B cell (primary cell): ENCODE data around the gene DNAJB1. TPM values are rescaled to one million over a fixed set of nuclear protein-coding genes. Genes with fewer than 3 reads are reported as not detected.

Experiments used
- ATAC-seq: fragments of 200-7000 bp; cut with Tn5 transposase; one replicate; pipeline ENCODE4 v1.10.0; 2021; ENCODE audit warnings: low read depth, mild to moderate bottlenecking, moderate number of reproducible peaks, moderate library complexity
- CTCF ChIA-PET: fragments of 350-600 bp; sonication (Branson Sonifier 250); formaldehyde crosslinking; loops from one replicate; lab custom pipeline; 2021; ENCODE audit warnings: antibody characterized with exemption, inconsistent platforms; lab: Charles Lee
- POLR2A ChIA-PET: fragments of 350-600 bp; sonication (Branson Sonifier 250); formaldehyde crosslinking; loops from one replicate; lab custom pipeline; 2021; ENCODE audit warnings: antibody characterized with exemption; lab: Charles Lee
- DNase-seq: peaks from one replicate; pipeline ENCODE4 v3.0.0; 2013
- H2AFZ ChIP-seq: 2 replicates; pipeline ENCODE4 v1.6.1; 2012; ENCODE audit warnings: mild to moderate bottlenecking, low read depth, low read length; ENCODE audit not compliant: insufficient read depth, poor library complexity, severe bottlenecking
- H3K27ac ChIP-seq, 2 donors: 1 replicate in 1 of 2; 2 replicates in 1 of 2; pipeline ENCODE4 v1.5.1; 2012 to 2013; ENCODE audit warnings: low read length in 2 of 2, mild to moderate bottlenecking in 2 of 2, moderate library complexity in 1 of 2
- H3K27me3 ChIP-seq, 4 experiments: fragments of 200-600 bp in 1 of 4; sonication (generic) in 1 of 4; replicated peaks in 1 of 4; 1 replicate in 2 of 4; 2 replicates in 2 of 4; pipeline versions ENCODE4 v1.6.1 to v1.7.0; 2013 to 2016; ENCODE audit warnings: low read length in 3 of 4, mild to moderate bottlenecking in 2 of 4, mixed read lengths in 1 of 4, moderate library complexity in 1 of 4; ENCODE audit not compliant: insufficient read depth in 4 of 4, control insufficient read depth in 3 of 4; ENCODE audit errors: control extremely low read depth in 1 of 4
- H3K36me3 ChIP-seq, 2 experiments: replicated peaks in 1 of 2; 1 replicate in 1 of 2; 2 replicates in 1 of 2; pipeline versions ENCODE4 v1.6.1 to v1.7.1; 2013; ENCODE audit warnings: low read length in 1 of 2; ENCODE audit not compliant: insufficient read depth in 2 of 2, control insufficient read depth in 1 of 2; ENCODE audit errors: control extremely low read depth in 1 of 2, extremely low read depth in 1 of 2
- H3K4me1 ChIP-seq, 2 donors: fragments of 200-600 bp in 1 of 2; sonication (generic) in 1 of 2; 1 replicate in 1 of 2; 2 replicates in 1 of 2; pipeline versions ENCODE4 v1.5.1 to v1.6.1; 2013 to 2017; ENCODE audit warnings: low read length in 2 of 2; ENCODE audit not compliant: control insufficient read depth in 2 of 2, insufficient read depth in 2 of 2
- H3K4me2 ChIP-seq: replicated peaks from 2 replicates; pipeline ENCODE3; 2012; ENCODE audit warnings: mild to moderate bottlenecking, low read depth, low read length; ENCODE audit not compliant: poor library complexity, severe bottlenecking
- H3K4me3 ChIP-seq, 5 experiments: fragments of 200-600 bp in 1 of 5; sonication (generic) in 1 of 5; 1 replicate in 3 of 5; 2 replicates in 2 of 5; pipeline versions ENCODE4 v1.5.1 to v1.7.0; 2011 to 2016; ENCODE audit warnings: low read length in 4 of 5, mild to moderate bottlenecking in 4 of 5, low read depth in 2 of 5, control low read depth in 1 of 5, moderate library complexity in 1 of 5; ENCODE audit not compliant: insufficient read depth in 1 of 5; ENCODE audit errors: control extremely low read depth in 1 of 5, extremely low read depth in 1 of 5
- H3K79me2 ChIP-seq: fragments of 200-600 bp; sonication (generic); one replicate; pipeline ENCODE4 v1.6.0; 2016; ENCODE audit warnings: low read length; ENCODE audit not compliant: control insufficient read depth, insufficient read depth
- H3K9ac ChIP-seq: fragments of 200-600 bp; sonication (generic); 2 replicates; pipeline ENCODE4 v1.6.1; 2017; ENCODE audit warnings: mild to moderate bottlenecking, low read length, moderate library complexity
- H3K9me3 ChIP-seq, 3 donors: one replicate each; pipeline versions ENCODE4 v1.6.1 to v1.7.1; 2013; ENCODE audit warnings: low read length in 2 of 3; ENCODE audit not compliant: control insufficient read depth in 2 of 3, insufficient read depth in 1 of 3; ENCODE audit errors: control extremely low read depth in 1 of 3
- H4K20me1 ChIP-seq: 2 replicates; pipeline ENCODE4 v1.6.0; 2012; ENCODE audit warnings: mild to moderate bottlenecking, low read length; ENCODE audit not compliant: insufficient read depth, control insufficient read depth, poor library complexity, severe bottlenecking
- H3K27ac Mint-ChIP-seq: one replicate; pipeline ENCODE4 v1.8.0; 2021; ENCODE audit warnings: mixed read lengths
- H3K27me3 Mint-ChIP-seq: one replicate; pipeline ENCODE4 v1.8.0; 2021; ENCODE audit warnings: mixed read lengths
- H3K4me1 Mint-ChIP-seq: one replicate; pipeline ENCODE4 v1.8.0; 2021; ENCODE audit warnings: mixed read lengths
- H3K4me3 Mint-ChIP-seq: one replicate; pipeline ENCODE4 v1.8.0; 2021; ENCODE audit warnings: mixed read lengths
- H3K9me3 Mint-ChIP-seq: one replicate; pipeline ENCODE4 v1.8.0; 2022; ENCODE audit warnings: mixed read lengths; ENCODE audit not compliant: insufficient read depth
- CTCF ChIP-seq: fragments of 200-600 bp; IDR thresholded peaks from one replicate; pipeline ENCODE4 v1.8.0; 2022; ENCODE audit warnings: antibody characterized with exemption, mild to moderate bottlenecking
- EZH2 ChIP-seq: IDR thresholded peaks from 2 replicates; pipeline ENCODE4 v1.6.1; 2012; ENCODE audit warnings: borderline replicate concordance, low read depth, mild to moderate bottlenecking, moderate library complexity, low read length; ENCODE audit not compliant: insufficient read depth, poor library complexity, severe bottlenecking
- WGBS: methylation state at CpG from one replicate; pipeline ENCODE4 v1.1.5; 2013; ENCODE audit warnings: missing lambda C conversion rate; ENCODE audit not compliant: insufficient coverage; 5-methylcytosine and 5-hydroxymethylcytosine counted together
- intact Hi-C: fragments of 100-400 bp; cut with micrococcal nuclease; formaldehyde crosslinking; loops from one replicate; pipeline ENCODE4 v1.10.0; 2022
- polyA plus RNA-seq: library from polyadenylated mRNA; depleted of rRNA; stranded (reverse); fragments of >200 nt; gene quantifications from 2 replicates; pipeline ENCODE4 v1.2.3, GENCODE V29; 2012
- total RNA-seq, 2 donors: library from RNA; stranded (reverse); fragments of 120-200 nt in 1 of 2; gene quantifications; 1 replicate in 1 of 2; 2 replicates in 1 of 2; pipeline versions ENCODE4 v1.2.3 to v1.2.4, GENCODE V29; 2013 to 2022

The DNAJB1 gene
- total and polyA plus RNA-seq, 2 donors (not counting 1 experiment from before 2014, with no cell fraction given) = 72.8 to 194 TPM

- Histone ChIP-seq H3K36me3 (peaks cover 0 to 40% of the 10 kb centered on the region in 2 experiments), H4K20me1 (peaks cover 8% of the 10 kb centered on the region), H3K4me2 (no peak overlapping the region), H3K27ac (no peak overlapping the region), H3K9ac (no peak overlapping the region), H3K27me3 (peaks cover 0 to 21% (median 11%) of the 10 kb centered on the region in 4 experiments), H2AFZ (no peak overlapping the region), H3K9me3 (peaks cover 0 to 6% (median 0%) of the 10 kb centered on the region in 3 donors), H3K4me3 (no peak overlapping the region), H3K79me2 (no peaks in the 10 kb centered on the region), H3K4me1 (peaks cover 20 to 26% of the 10 kb centered on the region in 2 donors)
- TF ChIP-seq EZH2 (no peak), CTCF (no peak)
- H3K4me3 Mint-ChIP-seq = no peak overlapping the region
- ChIA-PET CTCF (interaction anchor here (0.6 to 1.1 kb wide), 2 partner anchors 123 to 293 kb away, joined by 3 read pairs; no protein-coding TSS in a partner anchor), POLR2A (no interaction called here)
- 94% methylated on average over 21 of the region's 32 CpGs for WGBS
- intact Hi-C loops = no loop called here
- H3K9me3 Mint-ChIP-seq = no peaks in the 10 kb centered on the region
- peaks cover 15% of the 10 kb centered on the region for H3K27me3 Mint-ChIP-seq
- DNase-seq (no peak), ATAC-seq (no peak)
- H3K4me1 Mint-ChIP-seq = peaks cover 19% of the 10 kb centered on the region
- no peak overlapping the region for H3K27ac Mint-ChIP-seq
Measured at GRCh38 chr19:14470031-14470876, 47.9 kb downstream of the DNAJB1 start.

GRCh38 chr19:14467816-14468215 is 50.4 kb downstream of the DNAJB1 start:
- Mint-ChIP-seq H3K27me3 (peaks cover 3% of the 10 kb centered on the region), H3K4me1 (peaks cover 8% of the 10 kb centered on the region), H3K27ac (peak overlapping the region; percentile 37), H3K9me3 (no peaks in the 10 kb centered on the region), H3K4me3 (no peak overlapping the region)
- ChIA-PET CTCF (interaction anchor here (0.7 to 1.8 kb wide), 6 partner anchors 9 to 120 kb away, joined by 3 to 6 read pairs (median 4); no protein-coding TSS in a partner anchor), POLR2A (no interaction called here)
- TF ChIP-seq CTCF (no peak), EZH2 (no peak)
- DNase-seq = no peak
- Histone ChIP-seq H3K27ac (no peak overlapping the region), H3K36me3 (peaks cover 2 to 59% of the 10 kb centered on the region in 2 experiments), H3K9ac (no peak overlapping the region), H3K4me3 (no peak overlapping the region), H3K4me1 (peaks cover 10 to 11% of the 10 kb centered on the region in 2 donors), H4K20me1 (peaks cover 8% of the 10 kb centered on the region), H2AFZ (no peak overlapping the region), H3K4me2 (no peak overlapping the region), H3K79me2 (no peaks in the 10 kb centered on the region), H3K27me3 (peaks cover 0 to 6% (median 3%) of the 10 kb centered on the region in 4 experiments), H3K9me3 (peaks cover 0 to 4% (median 0%) of the 10 kb centered on the region in 3 donors)
- ATAC-seq = no peak
- intact Hi-C loops = no loop called here
- WGBS = 80% methylated on average over 9 of the region's 9 CpGs
